Heart right ventricle (tissue), 16 donors: ENCODE data around the gene CCS. TPM values are rescaled to one million over a fixed set of nuclear protein-coding genes. Genes with fewer than 3 reads are reported as not detected.

Experiments used
- ATAC-seq, 8 donors: fragments of 200-7000 bp; cut with Tn5 transposase; one replicate each; pipeline ENCODE4 v1.9.1; 2020; ENCODE audit warnings: mild to moderate bottlenecking in 8 of 8, moderate library complexity in 8 of 8, moderate number of reproducible peaks in 1 of 8
- DNase-seq, 2 donors: peaks; one replicate each; pipeline ENCODE4 v3.0.0-alpha.2; 2020
- H3K27ac ChIP-seq, 10 donors: fragments of 200-600 bp; sonication (generic) in 2 of 10; one replicate each; pipeline versions ENCODE4 v1.5.0 to v1.8.0; 2020 to 2022; ENCODE audit warnings: mild to moderate bottlenecking in 3 of 10
- H3K27me3 ChIP-seq, 7 donors: fragments of 200-600 bp; one replicate each; pipeline ENCODE4 v1.8.0; 2021 to 2022; ENCODE audit warnings: mild to moderate bottlenecking in 2 of 7
- H3K36me3 ChIP-seq, 9 donors: fragments of 200-600 bp; sonication (generic) in 1 of 9; one replicate each; pipeline versions ENCODE4 v1.5.0 to v1.8.0; 2020 to 2022; ENCODE audit warnings: mild to moderate bottlenecking in 2 of 9
- H3K4me1 ChIP-seq, 9 donors: fragments of 200-600 bp; sonication (generic) in 1 of 9; one replicate each; pipeline versions ENCODE4 v1.5.0 to v1.8.0; 2020 to 2022; ENCODE audit warnings: mild to moderate bottlenecking in 4 of 9
- H3K4me3 ChIP-seq, 10 donors: fragments of 200-600 bp; sonication (generic) in 2 of 10; one replicate each; pipeline versions ENCODE4 v1.5.0 to v1.8.0; 2020 to 2022; ENCODE audit warnings: mild to moderate bottlenecking in 7 of 10, moderate library complexity in 2 of 10
- H3K9me3 ChIP-seq, 11 donors: fragments of 200-600 bp in 10 of 11; sonication (generic) in 2 of 11; one replicate each; pipeline versions ENCODE4 v1.5.0 to v1.8.0; 2013 to 2022; ENCODE audit warnings: mild to moderate bottlenecking in 2 of 11, control low read depth in 1 of 11, moderate library complexity in 1 of 11
- CTCF ChIP-seq, 9 donors: fragments of 200-600 bp; sonication (generic) in 2 of 9; IDR thresholded peaks; one replicate each; pipeline versions ENCODE4 v1.5.0 to v1.8.0; 2021 to 2022; ENCODE audit warnings: antibody characterized with exemption in 9 of 9, mild to moderate bottlenecking in 5 of 9, moderate library complexity in 1 of 9
- WGBS, 2 donors: extraction: QIAGEN DNeasy Blood & Tissue Kit; methylation state at CpG; one replicate each; pipeline ENCODE4 v1.1.7; 2013; ENCODE audit warnings: inconsistent platforms in 1 of 2; 5-methylcytosine and 5-hydroxymethylcytosine counted together
- intact Hi-C, 10 donors: fragments of 100-400 bp; cut with DNase I; formaldehyde crosslinking; loops; one replicate each; pipeline versions ENCODE4 v1.11.1 to v1.14.2; 2022
- polyA plus RNA-seq, 2 donors: library from polyadenylated mRNA; stranded (reverse); fragments of 200-250 nt; gene quantifications; one replicate each; pipeline ENCODE4 v1.2.3, GENCODE V29; 2013
- total RNA-seq, 10 donors: library from RNA; stranded (reverse); fragmentation: NEBNext Ultra II Directional in 3 of 10; extraction: Animal tissue kit (Norgen Biotek cat#: 25700) in 3 of 10; gene quantifications; one replicate each; pipeline versions ENCODE4 v1.2.1 to v1.2.4, GENCODE V29; 2021 to 2023
- donor health status: Arrhythmogenic right ventricular cardiomyopathy.
- donor health status: ischemic (EF 13 %, LVEDD 7.1; RV severe dilation, severe dysfunction).
- donor health status: healthy with polysubstance abuse.
- donor health status: DM: no; HTN: yes; CAD: no.
- donor health status: DM: no; HTN: no; CAD: no.
- donor health status: ischemic (EF 25% LVEDD 6.9; RV normal size, moderate dysfunction).
- donor health status: ischemic (EF 25% LVEDD 5.7; RV mildly dilated, moderate dysfunction).
- donor health status: healthy.
- donor health status: DM: yes; HTN: yes; CAD: no.
- donor health status: Ischemic cardiomyopathy.
- donor health status: ischemic (EF 35%, LVEDD 5.7; RV mildly dilated, moderate dysfunction).
- donor health status: nonischemic (EF 11% LVEDD 7.7; RV severe dilation, severe dysfunction).
- donor health status: DM: yes; HTN: yes; CAD: no.
- donor health status: PGD.
- donor health status: ischemic (EF 29% LVEDD 5.4; RV normal size, mild dysfunction).
- donor health status: nonischemic (EF 23%, LVEDD 6.1; RV moderate dilation, normal function).

CCS gene
- total and polyA plus RNA-seq, 12 donors: 15.9 to 73.6 (median 21.0) TPM

DNA sequence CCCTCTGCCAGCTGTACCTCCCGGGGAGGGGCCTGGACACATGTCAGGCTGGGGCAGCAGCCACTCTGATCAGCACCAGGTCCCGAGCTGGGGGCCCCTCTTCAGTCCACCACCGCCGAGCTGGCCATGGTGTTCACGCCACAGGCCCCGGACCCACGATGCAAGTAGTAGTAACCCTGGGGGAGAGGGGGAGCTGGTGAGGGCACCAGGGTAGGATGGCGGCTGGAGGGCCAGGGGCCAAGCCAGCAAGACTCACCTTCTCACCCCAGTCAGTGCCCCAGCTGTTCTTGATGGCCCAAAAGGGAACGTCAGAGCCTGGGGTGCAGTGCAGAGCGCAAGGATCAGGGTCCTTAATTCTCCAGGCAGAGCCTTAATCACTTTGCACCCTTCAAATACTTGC, 29.2 kb upstream of the CCS start:
- DNase-seq (no peak), ATAC-seq (no peak)
- peaks cover 0 to 22% (median 0%) of the 10 kb centered on the region in 7 donors for H3K27me3 ChIP-seq
- H3K4me1 ChIP-seq: peaks cover 6 to 18% (median 15%) of the 10 kb centered on the region in 9 donors
- no peaks in the 10 kb centered on the region for H3K9me3 ChIP-seq
- 90 to 91% methylated on average over 10 of the region's 10 CpGs for WGBS, 2 donors
- TF ChIP-seq CTCF (IDR thresholded peaks at IDR 0.05): no peak
- peaks cover 0 to 32% (median 0%) of the 10 kb centered on the region in 9 donors for H3K36me3 ChIP-seq
- H3K4me3 ChIP-seq: no peak overlapping the region
- intact Hi-C loops: no loop called here
- no peak overlapping the region for H3K27ac ChIP-seq

- no peak for DNase-seq
- WGBS, 2 donors: 90 to 92% methylated on average over 14 of the region's 14 CpGs
- Histone ChIP-seq H3K27me3 (peaks cover 0 to 22% (median 0%) of the 10 kb centered on the region in 7 donors), H3K27ac (no peak overlapping the region), H3K9me3 (no peaks in the 10 kb centered on the region), H3K36me3 (peaks cover 0 to 32% (median 0%) of the 10 kb centered on the region in 9 donors), H3K4me1 (peaks cover 3 to 14% (median 13%) of the 10 kb centered on the region in 9 donors), H3K4me3 (no peak overlapping the region)
- no peak for ATAC-seq
- intact Hi-C loops: no loop called here
- no peak for TF ChIP-seq CTCF (IDR thresholded peaks at IDR 0.05)
These were observed 28.4 kb upstream of the CCS start for GRCh38 chr11:66564538-66564937.

DNA sequence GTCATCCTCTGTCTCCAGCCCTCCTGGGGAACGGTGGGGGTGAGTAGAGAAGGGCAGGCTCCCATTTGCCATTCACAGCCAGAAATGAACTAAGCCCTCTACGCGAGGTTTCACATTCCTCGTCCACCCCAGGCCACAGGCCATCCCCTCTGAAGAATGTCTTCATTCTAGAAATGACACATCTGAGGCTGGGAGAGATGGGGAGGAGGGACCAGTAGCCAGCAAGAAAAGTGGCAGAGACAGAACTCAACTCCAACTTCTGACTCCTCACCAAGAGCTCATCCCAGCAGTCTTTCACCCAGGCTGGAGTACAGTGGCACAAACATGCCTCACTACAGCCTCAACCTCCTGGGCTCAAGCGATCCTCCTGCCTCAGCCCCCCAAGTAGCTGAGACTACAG, 28.0 kb upstream of the CCS start:
- no peak overlapping the region for H3K27ac ChIP-seq
- WGBS, 2 donors: 85 to 89% methylated on average over 5 of the region's 5 CpGs
- no peak overlapping the region for H3K4me3 ChIP-seq
- H3K4me1 ChIP-seq: peaks cover 3 to 14% (median 13%) of the 10 kb centered on the region in 9 donors
- no peak for TF ChIP-seq CTCF (IDR thresholded peaks at IDR 0.05)
- H3K27me3 ChIP-seq: peaks cover 0 to 22% (median 0%) of the 10 kb centered on the region in 7 donors
- no peaks in the 10 kb centered on the region for H3K9me3 ChIP-seq
- DNase-seq: no peak
- no peak for ATAC-seq
- intact Hi-C loops: no loop called here
- H3K36me3 ChIP-seq: peaks cover 0 to 32% (median 0%) of the 10 kb centered on the region in 9 donors

DNA sequence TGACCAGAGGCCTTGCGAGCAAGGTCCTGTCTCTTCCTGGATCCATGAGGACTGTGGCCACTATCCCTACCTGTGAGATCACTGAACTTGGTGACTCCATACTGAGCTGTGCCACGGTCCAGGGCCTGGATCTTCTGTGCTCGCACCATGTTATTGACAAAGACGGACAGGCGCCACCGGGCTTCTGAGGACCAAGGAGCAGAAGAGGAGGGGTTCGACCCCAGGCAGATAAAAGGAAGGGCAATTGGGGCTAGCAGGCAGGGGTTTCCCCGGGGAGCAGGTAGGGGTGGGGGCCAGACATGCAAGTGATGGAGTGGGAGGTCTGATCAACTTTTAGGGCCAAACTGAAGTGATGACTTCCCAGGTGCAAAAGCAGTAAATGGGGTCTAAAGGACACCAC, 26.8 kb upstream of the CCS start:
- Histone ChIP-seq H3K27me3 (peaks cover 0 to 22% (median 0%) of the 10 kb centered on the region in 7 donors), H3K27ac (no peak overlapping the region), H3K9me3 (no peaks in the 10 kb centered on the region), H3K4me3 (no peak overlapping the region), H3K36me3 (peaks cover 0 to 32% (median 0%) of the 10 kb centered on the region in 9 donors), H3K4me1 (peaks cover 3 to 14% (median 13%) of the 10 kb centered on the region in 9 donors)
- 93 to 96% methylated on average over 8 of the region's 8 CpGs for WGBS, 2 donors
- intact Hi-C loops: no loop called here
- ATAC-seq: no peak
- TF ChIP-seq CTCF (IDR thresholded peaks at IDR 0.05): no peak
- DNase-seq: no peak
